Body of pancreas (tissue), 4 donors: ENCODE measurements around the gene CLMN. TPM values are rescaled to one million over a fixed set of nuclear protein-coding genes. Genes with fewer than 3 reads are reported as not detected.

Source experiments
- ATAC-seq: fragments of 150-250 bp; one replicate; pipeline ENCODE4 v1.9.1; 2016
- DNase-seq, 4 donors: peaks; one replicate each; pipeline ENCODE4 v3.0.0-alpha.2; 2019
- H3K27ac ChIP-seq, 4 donors: fragments of 200-600 bp; sonication (generic); 1 replicate in 3 of 4; 2 replicates in 1 of 4; pipeline versions ENCODE4 v1.5.1 to v1.6.1; 2016 to 2019; ENCODE audit warnings: mild to moderate bottlenecking in 1 of 4, mixed read lengths in 1 of 4, moderate library complexity in 1 of 4
- H3K27me3 ChIP-seq, 2 donors: fragments of 200-600 bp; sonication (generic); one replicate each; pipeline ENCODE4 v1.6.0; 2016; ENCODE audit warnings: mild to moderate bottlenecking in 1 of 2
- H3K36me3 ChIP-seq, 2 donors: fragments of 200-600 bp; sonication (generic); replicated peaks in 1 of 2; 2 replicates each; pipeline ENCODE4 v1.5.1; 2016; ENCODE audit warnings: low read depth in 2 of 2; ENCODE audit not compliant: insufficient read depth in 1 of 2
- H3K4me1 ChIP-seq: fragments of 200-600 bp; sonication (generic); one replicate; pipeline ENCODE4 v1.6.0; 2016
- H3K4me3 ChIP-seq, 2 donors: fragments of 200-600 bp; sonication (generic); 1 replicate in 1 of 2; 2 replicates in 1 of 2; pipeline ENCODE4 v1.5.1; 2016 to 2019
- H3K9me3 ChIP-seq, 3 donors: fragments of 200-600 bp; sonication (generic); 1 replicate in 2 of 3; 2 replicates in 1 of 3; pipeline ENCODE4 v1.5.1; 2016
- CTCF ChIP-seq, 7 experiments: fragments of 450-650 bp in 4 of 7; fragments of 200-600 bp in 3 of 7; sonication (generic) in 3 of 7; IDR thresholded peaks; one replicate each; pipeline ENCODE4 v1.5.1; 2016 to 2019; ENCODE audit warnings: antibody characterized with exemption in 7 of 7
- POLR2A ChIP-seq, 3 donors: fragments of 450-650 bp; IDR thresholded peaks; one replicate each; pipeline ENCODE4 v1.6.1; 2016; ENCODE audit warnings: antibody characterized with exemption in 3 of 3, mild to moderate bottlenecking in 2 of 3
- WGBS, 2 donors: methylation state at CpG; one replicate each; pipeline ENCODE4 v1.1.5; 2017; 5-methylcytosine and 5-hydroxymethylcytosine counted together
- intact Hi-C: fragments of 100-400 bp; cut with DNase I; formaldehyde crosslinking; loops from one replicate; pipeline ENCODE4 v1.15.1; 2023
- total RNA-seq, 2 donors: library from RNA; depleted of rRNA; stranded (reverse); fragments of >200 nt; gene quantifications; one replicate each; pipeline ENCODE4 v1.1.0, GENCODE V29; 2016

CLMN gene
- total RNA-seq, 2 donors from 2014 or later = 53.7 to 54.7 TPM

- H3K4me1 ChIP-seq = peaks cover 76% of the 10 kb centered on the region
- DNase-seq = no peak
- H3K27me3 ChIP-seq = no peaks in the 10 kb centered on the region
- WGBS, 2 donors = 38 to 47% methylated on average over 7 to 12 of the region's 12 CpGs
- intact Hi-C loops = no loop called here
- no peaks in the 10 kb centered on the region for H3K36me3 ChIP-seq
- H3K27ac ChIP-seq = peak overlapping the region; percentile 80 to 99 (median 94)
- H3K4me3 ChIP-seq = no peak overlapping the region
- no peaks in the 10 kb centered on the region for H3K9me3 ChIP-seq
- TF ChIP-seq POLR2A (IDR thresholded peaks at IDR 0.05) (no peak), CTCF (IDR thresholded peaks at IDR 0.05) (peak in 1 of 7 experiments; percentile 6)
- ATAC-seq = no peak
Measured at GRCh38 chr14:95258754-95259593, 60.7 kb downstream of the CLMN start.

- TF ChIP-seq POLR2A (IDR thresholded peaks at IDR 0.05) = no peak
- TF ChIP-seq CTCF (IDR thresholded peaks at IDR 0.05) = no peak
- DNase-seq (no peak), ATAC-seq (no peak)
- intact Hi-C loops = no loop called here
- no peaks in the 10 kb centered on the region for H3K36me3 ChIP-seq
- H3K9me3 ChIP-seq = no peaks in the 10 kb centered on the region
- H3K4me1 ChIP-seq = peaks cover 76% of the 10 kb centered on the region
- H3K4me3 ChIP-seq = no peak overlapping the region
- peak overlapping the region in 2 of 4 donors; percentile 80 to 94 for H3K27ac ChIP-seq
- 89 to 91% methylated on average over 2 of the region's 2 CpGs for WGBS, 2 donors
- H3K27me3 ChIP-seq = no peaks in the 10 kb centered on the region
Measured at GRCh38 chr14:95258156-95258555, 61.6 kb downstream of the CLMN start.

DNA sequence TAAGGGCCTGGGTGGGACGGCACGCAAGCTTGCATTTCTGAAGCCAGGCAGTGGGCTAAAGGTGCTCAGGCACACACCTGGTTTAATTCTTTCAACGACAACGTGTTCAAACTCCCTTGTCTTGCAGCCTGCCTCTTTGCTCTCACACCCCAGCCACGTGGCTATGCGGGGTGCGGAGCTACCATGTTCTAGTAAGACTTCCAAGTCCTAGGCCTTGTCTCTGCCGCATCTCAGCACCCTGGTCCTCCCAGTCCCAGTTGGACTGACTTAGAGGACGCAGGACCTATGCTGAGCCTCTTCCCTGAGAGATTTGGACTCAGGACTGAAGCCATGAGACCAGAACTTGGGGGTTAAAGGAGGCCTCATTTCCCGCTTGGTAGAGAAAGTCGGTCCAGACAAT is 62.2 kb downstream of the CLMN start:
- DNase-seq (no peak), ATAC-seq (no peak)
- Histone ChIP-seq H3K27ac (no peak overlapping the region), H3K4me3 (no peak overlapping the region), H3K36me3 (no peaks in the 10 kb centered on the region), H3K9me3 (no peaks in the 10 kb centered on the region), H3K4me1 (peaks cover 76% of the 10 kb centered on the region), H3K27me3 (no peaks in the 10 kb centered on the region)
- TF ChIP-seq CTCF (IDR thresholded peaks at IDR 0.05) (no peak), POLR2A (IDR thresholded peaks at IDR 0.05) (no peak)
- 87 to 94% methylated on average over 11 of the region's 11 CpGs for WGBS, 2 donors
- intact Hi-C loops = no loop called here

DNA sequence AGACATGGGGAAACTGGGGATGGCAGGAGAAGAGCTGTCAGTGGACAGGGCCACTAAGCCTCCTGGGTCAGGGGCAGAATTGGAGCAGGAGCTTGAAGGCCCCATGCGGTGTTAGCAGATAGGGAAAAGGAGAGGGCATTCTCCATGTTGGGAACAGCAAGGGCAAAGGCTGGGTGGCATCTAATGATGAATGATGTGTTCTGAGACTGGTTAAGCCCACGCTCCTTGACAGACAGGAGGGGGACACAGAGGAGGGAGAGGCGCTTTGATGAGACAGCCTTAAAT is 63.0 kb downstream of the CLMN start:
- Histone ChIP-seq H3K4me3 (no peak overlapping the region), H3K36me3 (no peaks in the 10 kb centered on the region), H3K27me3 (no peaks in the 10 kb centered on the region), H3K9me3 (no peaks in the 10 kb centered on the region), H3K4me1 (peaks cover 76% of the 10 kb centered on the region), H3K27ac (peak overlapping the region in 1 of 4 donors; percentile 20)
- TF ChIP-seq CTCF (IDR thresholded peaks at IDR 0.05) (no peak), POLR2A (IDR thresholded peaks at IDR 0.05) (no peak)
- WGBS, 2 donors = 84 to 90% methylated on average over 3 of the region's 3 CpGs
- no peak for ATAC-seq
- no peak for DNase-seq
- intact Hi-C loops = no loop called here
